Neuron (in vitro differentiated cells): ENCODE results near the gene PRL.

Source experiments
- H2AFZ ChIP-seq: one replicate; pipeline ENCODE4 v1.6.1; 2013; ENCODE audit warnings: low read depth, mild to moderate bottlenecking, inconsistent platforms, low read length, moderate library complexity
- H3K27me3 ChIP-seq: one replicate; pipeline ENCODE4 v1.6.1; 2013; ENCODE audit warnings: low read length; ENCODE audit not compliant: insufficient read depth
- H3K36me3 ChIP-seq: one replicate; pipeline ENCODE4 v1.6.1; 2013; ENCODE audit warnings: low read length; ENCODE audit not compliant: insufficient read depth
- H3K4me1 ChIP-seq: one replicate; pipeline ENCODE4 v1.6.1; 2013; ENCODE audit warnings: low read length; ENCODE audit not compliant: insufficient read depth
- H3K4me3 ChIP-seq: 2 replicates; pipeline ENCODE4 v1.5.1; 2013; ENCODE audit warnings: mild to moderate bottlenecking, low read length, moderate library complexity
- H3K9me3 ChIP-seq: one replicate; pipeline ENCODE4 v1.6.1; 2013; ENCODE audit warnings: low read length

Gene PRL

DNA sequence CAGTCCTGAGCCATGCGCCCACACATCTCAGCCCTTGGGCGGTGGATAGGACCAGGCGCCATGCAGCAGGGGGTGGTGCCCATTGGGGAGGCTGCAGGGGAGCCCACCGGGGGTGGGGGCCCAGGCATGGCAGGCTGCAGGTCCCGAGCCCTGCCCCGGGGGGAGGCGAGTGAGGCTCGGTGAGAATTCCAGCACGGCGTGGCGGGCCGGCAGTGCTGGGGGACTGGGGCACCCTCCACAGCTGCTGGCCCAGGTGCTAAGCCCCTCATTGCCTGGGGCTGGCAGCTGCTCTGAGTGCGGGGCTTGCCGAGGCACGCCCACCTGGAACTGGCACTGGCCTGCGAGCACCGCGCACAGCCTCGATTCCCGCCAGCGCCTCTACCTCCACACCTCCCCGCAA, 21.6 kb upstream of the PRL start:
- no peak overlapping the region for H2AFZ ChIP-seq
- no peaks in the 10 kb centered on the region for H3K36me3 ChIP-seq
- peaks cover 5% of the 10 kb centered on the region for H3K9me3 ChIP-seq
- H3K4me1 ChIP-seq = peaks cover 2% of the 10 kb centered on the region
- no peaks in the 10 kb centered on the region for H3K27me3 ChIP-seq
- no peak overlapping the region for H3K4me3 ChIP-seq

DNA sequence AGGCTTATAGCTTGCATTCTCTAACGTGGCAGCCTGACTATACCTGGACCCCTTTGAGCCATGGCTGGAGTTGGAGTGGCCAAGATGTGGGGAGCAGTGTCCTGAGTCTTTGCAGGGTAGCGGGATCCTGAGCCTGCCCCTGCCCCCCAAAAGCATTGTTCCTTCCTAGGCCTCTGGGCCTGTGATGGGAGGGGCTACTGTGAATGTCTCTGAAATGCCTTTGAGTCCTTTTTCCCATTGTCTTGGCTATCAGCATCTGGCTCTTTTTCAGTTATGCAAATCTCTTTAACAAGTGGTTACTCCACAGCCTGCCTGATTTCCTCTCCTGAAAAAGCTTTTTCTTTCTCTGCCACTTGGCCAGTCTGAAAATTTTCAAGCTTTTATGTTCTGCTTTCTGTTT, 17.0 kb upstream of the PRL start:
- H3K36me3 ChIP-seq = no peaks in the 10 kb centered on the region
- no peak overlapping the region for H2AFZ ChIP-seq
- no peak overlapping the region for H3K4me3 ChIP-seq
- peaks cover 6% of the 10 kb centered on the region for H3K9me3 ChIP-seq
- H3K4me1 ChIP-seq = no peaks in the 10 kb centered on the region
- no peaks in the 10 kb centered on the region for H3K27me3 ChIP-seq

DNA sequence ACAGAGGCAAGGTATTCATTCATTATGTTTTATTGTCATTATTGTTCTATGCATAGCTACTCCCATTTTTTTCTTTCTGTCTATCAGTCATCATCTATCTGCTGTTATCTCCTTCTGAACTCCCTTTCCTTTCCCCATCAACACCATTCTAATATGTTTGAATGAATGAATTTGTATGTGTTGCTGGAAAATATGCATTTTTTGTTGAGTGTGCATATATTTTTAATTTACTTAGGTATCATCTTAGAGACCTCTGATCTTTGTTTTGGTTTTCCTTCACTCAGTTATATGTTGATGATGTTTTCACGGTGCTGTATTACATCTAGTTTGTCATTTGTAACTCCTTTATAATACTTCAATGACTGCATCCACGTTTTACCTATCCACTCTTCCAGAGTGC, 12.1 kb upstream of the PRL start:
- no peaks in the 10 kb centered on the region for H3K36me3 ChIP-seq
- H2AFZ ChIP-seq = no peak overlapping the region
- H3K9me3 ChIP-seq = peaks cover 2% of the 10 kb centered on the region
- H3K4me3 ChIP-seq = no peak overlapping the region
- H3K4me1 ChIP-seq = no peaks in the 10 kb centered on the region
- no peaks in the 10 kb centered on the region for H3K27me3 ChIP-seq

DNA sequence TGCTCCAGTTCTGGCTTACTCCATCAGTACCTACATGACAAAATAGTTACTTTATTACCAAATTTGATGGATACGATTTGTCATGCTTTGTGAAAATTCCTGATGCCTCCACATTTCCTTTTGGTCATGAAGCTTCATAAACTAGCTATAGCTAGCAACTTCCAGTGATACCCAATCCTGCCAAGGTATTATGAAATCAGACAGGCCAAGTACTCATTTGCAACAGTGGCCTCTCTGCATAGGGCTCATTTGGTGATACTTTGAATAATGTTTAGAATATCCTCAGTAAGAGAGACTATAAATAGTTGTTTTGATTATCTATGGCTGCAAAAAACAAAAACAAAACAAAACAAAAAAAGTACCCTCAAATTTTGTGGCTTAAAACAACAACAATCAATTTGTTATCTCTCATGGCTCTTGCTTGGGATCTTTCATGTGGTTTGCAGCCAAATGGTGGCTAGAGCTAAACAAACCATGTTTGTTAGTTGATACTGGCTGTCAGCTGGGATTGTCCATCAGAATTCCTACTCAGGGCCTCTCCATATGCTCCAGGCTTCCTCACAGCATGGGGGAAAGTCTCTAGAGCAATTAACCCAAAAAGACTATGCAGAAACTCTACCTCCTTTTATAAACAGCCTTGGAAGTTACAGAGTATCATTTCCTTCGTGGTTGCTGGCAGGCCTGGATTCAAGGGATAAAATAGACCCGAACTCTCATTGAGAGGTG, 10.1 kb upstream of the PRL start:
- Histone ChIP-seq H3K4me3 (no peak overlapping the region), H2AFZ (no peak overlapping the region), H3K9me3 (no peaks in the 10 kb centered on the region), H3K4me1 (peaks cover 5% of the 10 kb centered on the region), H3K27me3 (no peaks in the 10 kb centered on the region), H3K36me3 (no peaks in the 10 kb centered on the region)

DNA sequence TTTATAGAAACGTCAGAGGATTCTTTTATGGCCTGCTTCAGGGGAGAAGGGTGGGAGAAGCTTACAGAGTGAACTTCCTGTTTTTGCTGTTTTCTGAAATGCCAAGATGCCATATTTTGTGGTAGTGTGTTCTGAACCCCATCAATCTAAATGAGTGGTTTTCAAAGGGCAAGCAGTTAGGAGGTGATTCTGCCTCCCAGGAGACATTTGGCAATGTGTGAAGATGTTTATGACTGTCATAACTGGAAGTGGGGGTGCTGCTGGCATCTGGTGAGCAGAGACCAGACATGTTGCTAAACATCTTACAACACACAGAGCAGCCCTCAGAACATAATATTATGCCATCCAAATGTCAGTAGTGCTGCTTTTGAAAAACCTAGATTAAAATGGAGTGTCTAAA, 6.0 kb upstream of the PRL start:
- Histone ChIP-seq H2AFZ (no peak overlapping the region), H3K9me3 (no peaks in the 10 kb centered on the region), H3K36me3 (no peaks in the 10 kb centered on the region), H3K4me3 (no peak overlapping the region), H3K4me1 (peaks cover 5% of the 10 kb centered on the region), H3K27me3 (no peaks in the 10 kb centered on the region)

GRCh38 chr6:22300273-22300998, 3.6 kb upstream of the PRL start:
- Histone ChIP-seq H3K36me3 (no peaks in the 10 kb centered on the region), H3K4me1 (peaks cover 5% of the 10 kb centered on the region), H3K9me3 (no peaks in the 10 kb centered on the region), H3K27me3 (no peaks in the 10 kb centered on the region), H3K4me3 (no peak overlapping the region), H2AFZ (no peak overlapping the region)

- H3K4me3 ChIP-seq = no peak overlapping the region
- no peaks in the 10 kb centered on the region for H3K27me3 ChIP-seq
- H2AFZ ChIP-seq = no peak overlapping the region
- no peaks in the 10 kb centered on the region for H3K9me3 ChIP-seq
- peaks cover 5% of the 10 kb centered on the region for H3K4me1 ChIP-seq
- no peaks in the 10 kb centered on the region for H3K36me3 ChIP-seq
These were observed 1.6 kb upstream of the PRL start for GRCh38 chr6:22298475-22298890.

DNA sequence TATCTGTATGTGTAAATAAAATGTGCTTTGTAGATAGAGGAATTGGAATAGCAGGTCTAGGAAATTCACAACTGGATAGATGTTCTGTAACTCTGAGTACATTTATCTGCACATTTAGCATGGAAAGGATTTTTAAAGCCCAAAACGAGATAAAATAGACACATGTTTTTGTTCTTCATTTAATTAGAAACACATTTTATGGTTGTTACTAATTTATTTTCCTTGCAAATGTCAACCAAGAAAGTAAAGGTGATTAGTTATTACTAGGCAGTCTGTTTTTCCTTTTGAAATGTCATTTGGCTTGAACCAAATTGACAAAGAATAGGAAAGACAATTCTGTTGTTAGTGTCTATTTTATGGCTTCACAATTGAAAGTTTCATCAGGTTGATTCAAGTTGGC, 769 bp downstream of the PRL start:
- H2AFZ ChIP-seq = no peak overlapping the region
- H3K36me3 ChIP-seq = no peaks in the 10 kb centered on the region
- no peaks in the 10 kb centered on the region for H3K9me3 ChIP-seq
- no peaks in the 10 kb centered on the region for H3K27me3 ChIP-seq
- no peak overlapping the region for H3K4me3 ChIP-seq
- no peaks in the 10 kb centered on the region for H3K4me1 ChIP-seq

DNA sequence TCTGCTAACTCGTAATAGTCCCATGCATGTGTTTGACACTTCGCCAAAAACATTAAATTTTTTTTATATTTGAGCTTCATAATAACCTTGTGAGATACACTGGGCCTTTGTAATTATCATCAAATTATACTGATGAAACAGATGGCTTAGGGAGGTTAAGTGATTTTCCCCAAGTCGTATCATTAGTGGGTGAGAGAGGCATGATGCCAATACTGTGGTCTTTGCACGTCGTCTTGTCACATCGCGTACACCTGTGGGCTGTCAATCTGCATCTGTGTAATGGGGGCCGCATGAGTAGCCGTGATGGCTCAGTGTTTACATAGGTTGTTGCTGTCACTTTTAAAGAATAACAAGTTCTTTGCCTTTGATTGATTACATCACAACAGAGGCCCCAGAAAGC, 1.7 kb downstream of the PRL start:
- Histone ChIP-seq H3K36me3 (no peaks in the 10 kb centered on the region), H3K27me3 (no peaks in the 10 kb centered on the region), H3K9me3 (no peaks in the 10 kb centered on the region), H2AFZ (no peak overlapping the region), H3K4me3 (no peak overlapping the region), H3K4me1 (no peaks in the 10 kb centered on the region)

DNA sequence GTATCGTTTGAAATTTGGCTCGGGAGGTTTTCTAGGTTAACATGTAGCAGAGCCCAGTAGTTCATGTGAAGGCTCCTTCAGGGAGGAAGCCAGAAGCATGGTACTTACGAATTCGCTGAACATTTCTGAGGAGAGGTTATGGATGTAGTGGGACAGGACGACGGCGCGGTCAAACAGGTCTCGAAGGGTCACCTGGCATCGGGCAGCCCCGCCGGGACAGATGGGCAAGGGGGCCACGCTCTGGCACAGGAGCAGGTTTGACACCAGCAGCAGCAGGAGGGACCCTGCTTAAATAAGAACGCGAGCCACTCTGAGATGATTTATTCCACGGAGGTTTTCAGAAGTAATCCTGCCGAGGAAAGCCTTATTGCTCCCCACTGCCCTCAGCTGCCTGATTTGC, 2.5 kb downstream of the PRL start:
- H2AFZ ChIP-seq = no peak overlapping the region
- H3K36me3 ChIP-seq = no peaks in the 10 kb centered on the region
- no peaks in the 10 kb centered on the region for H3K27me3 ChIP-seq
- H3K4me3 ChIP-seq = no peak overlapping the region
- H3K9me3 ChIP-seq = no peaks in the 10 kb centered on the region
- H3K4me1 ChIP-seq = no peaks in the 10 kb centered on the region

DNA sequence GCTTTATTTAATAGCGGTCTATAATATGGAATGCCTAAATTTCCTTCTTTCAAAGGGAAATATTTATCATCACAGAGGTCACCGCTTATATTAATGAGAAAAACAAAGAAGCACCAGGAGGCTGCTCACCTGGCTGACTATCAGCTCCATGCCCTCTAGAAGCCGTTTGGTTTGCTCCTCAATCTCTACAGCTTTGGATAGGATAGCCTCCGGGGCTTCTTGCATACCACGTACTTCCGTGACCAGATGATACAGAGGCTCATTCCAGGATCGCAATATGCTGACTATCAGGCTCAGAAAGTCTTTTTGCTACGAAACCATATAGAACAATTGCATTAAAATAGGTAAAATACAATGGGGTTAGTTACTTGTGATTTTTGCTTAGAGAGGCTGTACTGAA, 6.8 kb downstream of the PRL start:
- H3K27me3 ChIP-seq = no peaks in the 10 kb centered on the region
- no peaks in the 10 kb centered on the region for H3K4me1 ChIP-seq
- no peak overlapping the region for H2AFZ ChIP-seq
- H3K4me3 ChIP-seq = no peak overlapping the region
- no peaks in the 10 kb centered on the region for H3K9me3 ChIP-seq
- H3K36me3 ChIP-seq = no peaks in the 10 kb centered on the region

GRCh38 chr6:22288721-22289120, 8.1 kb downstream of the PRL start:
- Histone ChIP-seq H3K4me1 (no peaks in the 10 kb centered on the region), H3K27me3 (no peaks in the 10 kb centered on the region), H3K4me3 (no peak overlapping the region), H3K36me3 (no peaks in the 10 kb centered on the region), H2AFZ (no peak overlapping the region), H3K9me3 (no peaks in the 10 kb centered on the region)

DNA sequence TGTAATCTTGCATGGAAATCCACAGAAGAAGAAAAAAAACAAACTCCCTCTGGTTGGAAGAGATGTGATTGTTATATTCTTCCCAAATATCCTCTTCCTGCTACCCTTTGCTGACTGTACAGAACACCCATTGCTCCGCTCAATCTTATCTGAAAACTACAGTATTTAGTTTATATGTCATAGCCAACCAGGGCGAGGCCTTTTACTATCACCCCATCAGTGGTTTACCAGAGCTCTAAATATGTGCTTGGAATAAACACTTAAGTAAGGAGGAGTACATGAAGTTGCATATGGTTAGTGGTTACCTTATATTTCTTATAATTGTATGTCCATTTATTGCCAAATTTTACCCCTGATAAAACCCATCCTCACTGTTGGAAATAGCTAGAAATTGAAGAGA, 12.2 kb downstream of the PRL start:
- peaks cover 1% of the 10 kb centered on the region for H3K9me3 ChIP-seq
- H3K36me3 ChIP-seq = no peaks in the 10 kb centered on the region
- H3K4me3 ChIP-seq = no peak overlapping the region
- H2AFZ ChIP-seq = no peak overlapping the region
- H3K4me1 ChIP-seq = no peaks in the 10 kb centered on the region
- no peaks in the 10 kb centered on the region for H3K27me3 ChIP-seq
